ENCODE results near the gene HOXC12.
A peak's percentile ranks its signal among the peaks of the same experiment; 100 is the strongest.

DNA sequence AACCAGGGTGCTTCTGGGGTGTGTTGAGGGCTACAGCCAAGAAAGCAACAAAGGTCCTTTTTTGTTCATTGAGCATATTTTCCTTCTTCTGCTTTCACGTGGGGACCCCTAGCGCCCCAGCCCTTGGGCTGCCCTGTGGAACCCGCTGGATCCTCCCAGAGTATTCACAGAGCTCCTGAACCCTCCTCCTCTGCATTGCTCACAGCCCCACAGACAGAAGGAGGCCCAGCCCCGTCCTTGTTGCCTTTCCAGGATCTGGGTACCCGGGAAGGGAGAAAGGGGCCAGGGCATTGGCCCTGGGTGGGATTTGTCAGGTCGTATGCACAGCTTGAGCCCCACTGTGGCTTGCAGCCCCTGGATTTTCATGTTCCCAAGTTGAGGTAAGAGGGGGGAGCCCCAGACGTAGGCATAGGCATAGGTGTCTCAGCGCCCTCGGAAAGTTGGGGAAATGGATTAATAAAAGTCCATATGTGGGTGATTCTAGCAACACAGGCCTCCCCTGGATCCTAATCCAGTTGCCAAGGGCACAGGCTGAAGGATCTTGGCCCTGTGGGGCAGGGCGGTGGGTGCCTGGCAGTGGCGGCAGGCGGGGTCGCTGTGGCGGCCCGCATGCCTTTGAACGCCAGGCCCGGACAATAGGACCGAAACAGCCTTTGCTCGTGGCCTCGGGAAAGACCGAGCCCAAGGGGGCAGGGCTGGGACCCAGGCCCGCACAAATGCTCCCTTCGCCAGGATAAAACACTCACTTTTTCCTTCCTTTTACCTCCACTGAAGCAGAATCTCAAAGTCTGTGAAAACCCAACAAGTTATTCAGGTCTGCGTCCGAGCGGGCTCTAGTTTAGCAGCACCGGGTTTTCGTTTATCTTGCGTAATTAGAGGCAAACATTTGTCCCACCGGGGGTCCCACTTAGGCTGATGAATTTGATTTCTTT, 27.2 kb downstream of the HOXC12 start:
- TF ChIP-seq CTCF (IDR thresholded peaks at IDR 0.05; ENCODE audit: low read depth, low read length) = peak; percentile 44
- no peak for TF ChIP-seq EZH2phosphoT487 (IDR thresholded peaks at IDR 0.05; ENCODE audit: low read depth)

Data from OCI-LY3 (cell line).